HG03280 (cell line): ENCODE measurements around the gene OR2A1.
"Not testable (repeated sequence)": the region's sequence is repeated elsewhere in the genome, so short reads cannot be mapped to it uniquely, and the experiment has no call there.

Experiments
- ATAC-seq: cut with Tn5 transposase; IDR thresholded peaks from one replicate; pipeline ENCODE4 v1.9.1; 2021; ENCODE audit warnings: mild to moderate bottlenecking, moderate library complexity; ENCODE audit not compliant: unreplicated experiment

OR2A1 gene

DNA sequence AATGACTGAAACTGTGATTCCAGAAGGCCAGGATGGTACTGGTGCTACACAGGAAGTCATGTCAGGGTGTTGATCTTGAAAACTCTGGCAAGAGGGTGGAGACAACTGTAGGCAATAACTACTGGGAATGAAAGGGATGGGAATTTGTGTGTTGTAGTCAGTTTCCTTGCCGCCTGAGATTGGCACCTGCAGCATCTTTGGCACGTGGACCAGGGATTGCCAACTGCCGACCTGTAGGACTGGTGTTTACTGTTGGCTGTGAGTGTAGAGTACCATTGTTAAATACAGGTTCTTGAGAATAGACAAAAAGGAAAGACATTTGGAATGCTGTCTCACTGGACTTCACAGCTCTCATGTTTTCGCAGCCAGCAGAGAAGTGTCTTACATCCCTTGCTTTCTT is 11.1 kb downstream of the OR2A1 start:
- not testable (repeated sequence) for ATAC-seq

DNA sequence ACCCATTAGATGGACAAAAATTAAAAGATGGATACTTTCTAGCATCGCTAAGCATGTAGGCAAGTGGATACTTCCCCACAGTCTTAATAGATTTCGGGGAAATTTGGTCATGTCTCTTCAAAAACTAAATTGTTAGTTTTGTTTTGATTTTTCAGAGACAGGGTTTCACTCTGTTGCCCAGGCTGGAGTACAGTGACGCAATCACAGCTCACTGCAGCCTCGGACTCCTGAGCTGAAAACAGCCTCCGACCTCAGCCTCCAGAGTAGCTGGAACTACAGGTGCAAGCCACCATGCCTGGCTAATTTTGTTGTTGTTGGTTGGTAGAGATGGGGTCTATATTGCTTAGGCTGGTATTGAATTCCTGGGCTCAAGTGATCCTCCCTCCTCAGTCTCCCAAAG is 13.6 kb downstream of the OR2A1 start:
- ATAC-seq = not testable (repeated sequence)

DNA sequence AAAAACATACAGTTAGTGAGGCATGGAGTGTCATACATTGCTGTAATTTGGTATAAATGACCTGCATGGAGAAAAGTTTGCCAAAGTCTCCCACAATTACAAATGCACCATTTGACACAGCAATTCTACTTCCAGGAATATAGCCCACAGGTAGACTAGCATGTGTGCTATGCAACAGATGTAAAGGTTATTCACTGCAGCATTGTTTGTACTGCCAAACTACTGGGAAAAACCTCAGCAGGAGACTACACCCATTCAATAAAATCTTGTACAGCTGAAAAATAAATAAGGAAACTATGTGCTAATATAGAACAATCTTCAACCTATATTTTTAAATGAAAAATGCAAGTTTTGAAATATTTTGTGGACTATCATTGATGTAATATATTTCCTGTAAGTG is 17.8 kb downstream of the OR2A1 start:
- ATAC-seq = not testable (repeated sequence)

- peak; percentile 52 for ATAC-seq
Observed at GRCh38 chr7:144331221-144331995, 19.2 kb downstream of the OR2A1 start.

- ATAC-seq = not testable (repeated sequence)
Observed at GRCh38 chr7:144331996-144332288, 19.7 kb downstream of the OR2A1 start.

DNA sequence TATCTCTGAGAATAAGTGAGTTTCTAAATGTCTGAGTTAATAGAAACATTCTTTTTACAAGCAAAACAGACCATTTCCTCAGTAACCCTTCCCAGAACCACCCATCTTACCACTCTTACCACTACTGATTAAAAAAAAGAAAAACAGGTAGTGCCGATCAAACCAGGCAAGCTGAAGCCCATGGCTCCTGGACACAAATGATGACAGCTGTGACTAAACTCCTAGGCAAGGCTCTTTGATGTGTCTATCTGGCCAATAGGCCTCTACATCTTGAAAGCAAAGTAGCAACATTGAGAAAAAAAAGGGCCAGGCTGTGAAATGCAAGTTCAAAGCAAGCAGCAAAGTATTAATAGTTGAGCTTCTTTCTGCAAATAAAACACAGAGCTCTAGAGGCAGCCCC is 36.4 kb downstream of the OR2A1 start:
- ATAC-seq = not testable (repeated sequence)

DNA sequence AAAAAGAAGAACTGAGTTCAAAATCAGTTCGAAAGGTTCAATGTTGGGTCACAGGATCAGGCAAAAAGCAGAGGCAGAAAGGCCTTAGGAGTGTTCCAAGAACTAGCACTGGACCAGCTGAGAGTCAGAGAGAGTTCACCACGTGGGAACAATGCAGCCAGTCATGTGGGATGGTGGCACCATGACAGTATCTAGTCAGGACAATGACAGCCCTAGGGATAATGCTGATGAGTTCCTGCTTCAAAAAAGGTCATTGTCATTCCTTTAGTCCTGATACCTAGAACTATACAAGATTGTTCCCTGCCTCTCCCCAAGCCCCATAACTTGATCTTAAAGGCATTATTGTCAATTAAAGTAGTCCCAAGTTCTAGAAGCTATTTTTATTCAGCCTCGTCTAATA is 39.4 kb downstream of the OR2A1 start:
- ATAC-seq = not testable (repeated sequence)

- ATAC-seq = peak; percentile 73
Observed at GRCh38 chr7:144355176-144355822, 43.1 kb downstream of the OR2A1 start, which contains the start of gene ARHGEF5. ARHGEF5 (plus strand) TSS chr7:144355402; CDS start chr7:144362670, 7,268 bp downstream.

DNA sequence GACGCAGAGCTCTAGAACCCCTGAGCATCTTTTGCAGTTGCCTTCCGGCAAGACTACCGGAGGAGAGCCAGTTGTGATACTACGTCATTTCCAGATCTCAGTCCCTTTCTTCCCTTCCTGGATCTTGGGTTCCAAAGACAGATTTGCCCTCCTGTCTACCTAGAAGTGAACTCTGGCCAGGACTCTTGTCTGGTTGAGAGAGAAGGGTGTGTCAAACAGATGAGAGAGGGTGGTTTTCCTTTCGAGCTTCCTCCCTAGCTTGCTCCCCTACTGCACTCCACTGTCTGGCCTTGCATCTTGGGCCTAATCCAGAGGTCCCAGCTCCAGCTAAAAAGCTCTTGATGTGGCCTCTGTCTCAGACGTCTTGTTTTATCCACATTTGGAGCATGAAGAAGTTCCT is 44.0 kb downstream of the OR2A1 start:
- ATAC-seq = not testable (repeated sequence)

GRCh38 chr7:144356860-144357259 is 44.6 kb downstream of the OR2A1 start:
- ATAC-seq = not testable (repeated sequence)

GRCh38 chr7:144362061-144362460 is 49.8 kb downstream of the OR2A1 start:
- not testable (repeated sequence) for ATAC-seq

- not testable (repeated sequence) for ATAC-seq
Observed at GRCh38 chr7:144365523-144365922, 53.3 kb downstream of the OR2A1 start.

DNA sequence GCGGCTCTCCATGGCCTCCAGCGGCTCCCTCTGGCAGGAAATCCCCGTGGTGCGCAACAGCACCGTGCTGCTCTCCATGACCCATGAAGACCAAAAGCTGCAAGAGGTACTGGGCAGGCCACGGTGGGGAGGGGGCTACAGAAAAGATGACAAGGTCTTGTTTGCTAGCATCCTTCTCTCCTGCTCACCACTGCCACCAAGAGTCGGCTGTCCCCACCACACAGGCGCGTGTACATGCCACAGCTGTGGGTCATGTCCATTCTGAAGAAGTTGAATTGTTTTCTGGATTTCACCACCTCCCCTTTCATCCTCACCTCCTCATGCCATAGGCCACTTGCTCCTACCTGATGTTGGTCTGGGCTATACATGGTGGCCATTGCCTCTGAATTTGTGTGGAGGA is 55.0 kb downstream of the OR2A1 start:
- ATAC-seq = not testable (repeated sequence)

- ATAC-seq = not testable (repeated sequence)
Observed at GRCh38 chr7:144369221-144369620, 57.0 kb downstream of the OR2A1 start.
